Osteoblast (primary cell): ENCODE data around the gene SLC12A3. TPM values are rescaled to one million over a fixed set of nuclear protein-coding genes. Genes with fewer than 3 reads are reported as not detected.

ENCODE experiments used
- DNase-seq: peaks from one replicate; pipeline ENCODE4 v3.0.0; 2011; ENCODE audit warnings: low spot score, mixed read lengths; ENCODE audit not compliant: insufficient read length; ENCODE audit errors: missing footprints
- H2AFZ ChIP-seq: 2 replicates; pipeline ENCODE4 v1.6.0; 2011; ENCODE audit warnings: mild to moderate bottlenecking, low read length
- H3K27ac ChIP-seq: 2 replicates; pipeline ENCODE4 v1.5.1; 2011; ENCODE audit warnings: mild to moderate bottlenecking, low read depth, low read length, moderate library complexity
- H3K27me3 ChIP-seq: 2 replicates; pipeline ENCODE4 v1.6.0; 2012; ENCODE audit warnings: mild to moderate bottlenecking, control low read depth, inconsistent platforms, low read length, moderate library complexity; ENCODE audit not compliant: insufficient read depth
- H3K36me3 ChIP-seq: 2 replicates; pipeline ENCODE4 v1.5.1; 2011; ENCODE audit warnings: mild to moderate bottlenecking, low read length, control low read depth, moderate library complexity; ENCODE audit not compliant: insufficient read depth
- H3K4me1 ChIP-seq: 2 replicates; pipeline ENCODE4 v1.5.1; 2011; ENCODE audit warnings: mild to moderate bottlenecking, low read length, control low read depth, moderate library complexity; ENCODE audit not compliant: insufficient read depth
- H3K4me2 ChIP-seq: 2 replicates; pipeline ENCODE4 v1.6.0; 2011; ENCODE audit warnings: mild to moderate bottlenecking, low read length; ENCODE audit not compliant: insufficient read depth
- H3K4me3 ChIP-seq: fragments of 200-600 bp; sonication (generic); 3 replicates; pipeline ENCODE4 v1.5.1; 2012; ENCODE audit warnings: mild to moderate bottlenecking, low read length, inconsistent platforms; ENCODE audit not compliant: insufficient read depth
- H3K79me2 ChIP-seq: 2 replicates; pipeline ENCODE4 v1.6.0; 2012; ENCODE audit warnings: mild to moderate bottlenecking, low read length, control low read depth, inconsistent platforms; ENCODE audit not compliant: insufficient read depth
- H3K9me3 ChIP-seq: 2 replicates; pipeline ENCODE4 v1.5.1; 2011; ENCODE audit warnings: low read depth, low read length, control low read depth
- H4K20me1 ChIP-seq: 2 replicates; pipeline ENCODE4 v1.6.0; 2012; ENCODE audit warnings: mild to moderate bottlenecking, low read length, control low read depth; ENCODE audit not compliant: insufficient read depth
- total RNA-seq: library from RNA; depleted of rRNA; stranded (reverse); fragments of >200 nt; gene quantifications from 2 replicates; pipeline ENCODE4 v1.2.3, GENCODE V29; 2012
- TF ChIP-seq, protein P1 (sequence below): IDR thresholded peaks from 2 replicates; pipeline ENCODE4 v1.5.1; 2011; ENCODE audit warnings: mild to moderate bottlenecking, low read depth, low read length, moderate library complexity; ENCODE audit errors: extremely low read depth

Gene SLC12A3
- total RNA-seq, 1 donor, result not detected

DNA sequence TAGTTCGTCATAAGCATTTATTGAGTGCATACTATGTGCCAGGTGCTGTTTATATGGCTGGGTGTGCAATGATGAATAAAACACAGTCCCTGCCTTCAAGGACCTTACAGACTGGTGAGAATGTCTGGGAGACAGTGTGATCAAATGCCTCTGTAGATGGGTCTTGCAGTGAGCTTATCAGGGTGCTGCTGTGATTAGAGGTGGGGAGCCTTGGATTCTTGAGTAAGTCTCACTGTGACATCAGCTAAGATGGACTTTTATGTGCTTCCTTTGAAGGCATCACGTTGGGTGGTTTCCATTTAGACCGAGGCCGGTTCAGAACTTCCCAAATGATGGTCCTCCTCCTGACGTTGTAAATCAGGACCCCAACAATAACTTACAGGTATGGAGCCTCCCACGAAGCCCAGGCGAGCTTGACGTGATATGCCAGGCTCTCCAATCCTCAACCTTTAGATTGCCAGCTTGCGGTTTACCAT is 76.9 kb downstream of the SLC12A3 start:
- DNase-seq, result no peak
- no peaks in the 10 kb centered on the region for H3K27me3 ChIP-seq
- TF ChIP-seq, protein P1, sequence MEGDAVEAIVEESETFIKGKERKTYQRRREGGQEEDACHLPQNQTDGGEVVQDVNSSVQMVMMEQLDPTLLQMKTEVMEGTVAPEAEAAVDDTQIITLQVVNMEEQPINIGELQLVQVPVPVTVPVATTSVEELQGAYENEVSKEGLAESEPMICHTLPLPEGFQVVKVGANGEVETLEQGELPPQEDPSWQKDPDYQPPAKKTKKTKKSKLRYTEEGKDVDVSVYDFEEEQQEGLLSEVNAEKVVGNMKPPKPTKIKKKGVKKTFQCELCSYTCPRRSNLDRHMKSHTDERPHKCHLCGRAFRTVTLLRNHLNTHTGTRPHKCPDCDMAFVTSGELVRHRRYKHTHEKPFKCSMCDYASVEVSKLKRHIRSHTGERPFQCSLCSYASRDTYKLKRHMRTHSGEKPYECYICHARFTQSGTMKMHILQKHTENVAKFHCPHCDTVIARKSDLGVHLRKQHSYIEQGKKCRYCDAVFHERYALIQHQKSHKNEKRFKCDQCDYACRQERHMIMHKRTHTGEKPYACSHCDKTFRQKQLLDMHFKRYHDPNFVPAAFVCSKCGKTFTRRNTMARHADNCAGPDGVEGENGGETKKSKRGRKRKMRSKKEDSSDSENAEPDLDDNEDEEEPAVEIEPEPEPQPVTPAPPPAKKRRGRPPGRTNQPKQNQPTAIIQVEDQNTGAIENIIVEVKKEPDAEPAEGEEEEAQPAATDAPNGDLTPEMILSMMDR, result no peak
- peaks cover 7% of the 10 kb centered on the region for H3K79me2 ChIP-seq
- H4K20me1 ChIP-seq, result peaks cover 40% of the 10 kb centered on the region
- no peak overlapping the region for H2AFZ ChIP-seq
- H3K9me3 ChIP-seq, result no peaks in the 10 kb centered on the region
- no peak overlapping the region for H3K4me2 ChIP-seq
- H3K36me3 ChIP-seq, result peaks cover 91% of the 10 kb centered on the region
- no peak overlapping the region for H3K4me3 ChIP-seq
- no peak overlapping the region for H3K27ac ChIP-seq
- H3K4me1 ChIP-seq, result peaks cover 8% of the 10 kb centered on the region

DNA sequence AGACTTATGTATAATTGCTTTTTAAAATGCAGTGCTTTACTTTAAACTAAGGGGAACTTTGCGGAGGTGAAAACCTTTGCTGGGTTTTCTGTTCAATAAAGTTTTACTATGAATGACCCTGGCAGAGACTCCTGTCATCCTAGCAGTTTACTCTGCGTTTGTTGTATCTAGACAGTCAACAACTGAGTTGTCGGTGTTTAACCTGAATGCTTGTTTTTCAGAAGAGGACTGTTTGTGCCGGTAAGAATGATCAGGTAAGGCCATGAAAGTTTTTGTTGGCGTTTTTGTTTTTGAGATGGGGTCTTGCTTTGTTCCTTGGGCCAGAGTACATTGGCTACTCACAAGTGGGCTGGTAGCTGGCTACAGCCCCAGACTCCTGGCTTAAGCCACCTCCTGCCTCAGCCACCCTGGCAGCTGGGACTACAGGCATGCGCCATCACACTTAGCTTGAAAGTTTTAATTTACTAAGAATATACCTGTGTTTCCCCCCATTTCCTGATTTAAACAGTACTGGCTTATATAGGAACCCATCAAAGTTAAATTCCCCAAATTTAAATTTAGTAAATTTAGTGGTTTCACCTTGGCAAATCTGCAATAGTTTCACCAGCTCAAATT is 78.9 kb downstream of the SLC12A3 start:
- DNase-seq, result no peak
- no peaks in the 10 kb centered on the region for H3K9me3 ChIP-seq
- H3K79me2 ChIP-seq, result peaks cover 2% of the 10 kb centered on the region
- H3K4me3 ChIP-seq, result no peak overlapping the region
- no peaks in the 10 kb centered on the region for H3K27me3 ChIP-seq
- peaks cover 38% of the 10 kb centered on the region for H4K20me1 ChIP-seq
- peaks cover 5% of the 10 kb centered on the region for H3K4me1 ChIP-seq
- H3K27ac ChIP-seq, result no peak overlapping the region
- H3K36me3 ChIP-seq, result peaks cover 73% of the 10 kb centered on the region
- no peak overlapping the region for H3K4me2 ChIP-seq
- TF ChIP-seq, protein P1, result no peak
- no peak overlapping the region for H2AFZ ChIP-seq

DNA sequence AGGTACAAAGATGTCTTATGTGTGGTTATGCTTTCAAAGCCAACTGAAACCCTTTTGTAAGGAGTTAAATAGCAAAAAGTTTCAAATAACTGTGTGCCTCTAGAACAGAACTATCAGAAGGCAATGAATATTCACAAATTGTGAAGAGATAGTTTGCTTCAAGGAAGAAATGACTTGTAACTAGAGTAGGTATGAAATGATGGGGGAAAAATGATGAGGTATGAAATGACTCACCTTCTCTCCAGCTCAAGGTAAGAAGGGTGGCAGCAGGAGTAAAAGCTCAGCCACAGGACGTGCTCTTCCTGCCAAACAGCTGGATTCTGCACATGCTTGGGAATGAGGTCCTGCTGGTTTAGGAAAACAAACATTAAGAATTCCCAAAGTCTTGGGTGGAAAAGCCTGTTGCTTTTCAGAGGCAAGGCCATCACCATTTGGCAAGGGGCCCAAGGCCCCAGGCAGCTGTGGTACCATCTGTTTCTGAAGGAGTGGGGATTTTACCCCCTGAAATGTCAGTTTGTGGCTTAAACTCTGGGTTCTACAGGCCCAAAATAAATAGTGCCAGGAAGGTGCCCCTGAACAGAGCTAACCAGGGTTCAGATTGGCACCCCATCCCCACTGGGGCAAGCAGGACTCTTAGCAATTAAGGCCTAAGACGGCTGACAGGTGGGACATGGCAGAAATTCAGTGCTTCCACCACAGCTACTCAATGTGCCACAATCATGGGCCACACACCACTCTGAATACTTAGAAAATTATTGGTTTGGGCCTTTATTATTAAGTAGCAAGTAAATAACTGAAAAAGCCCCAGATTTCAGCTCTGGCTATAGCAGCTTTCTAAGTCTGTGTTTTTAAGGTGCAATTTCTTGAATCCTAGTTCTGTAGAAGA is 80.2 kb downstream of the SLC12A3 start:
- TF ChIP-seq, protein P1, result no peak
- Histone ChIP-seq H3K79me2 (peaks cover 2% of the 10 kb centered on the region), H2AFZ (no peak overlapping the region), H3K9me3 (no peaks in the 10 kb centered on the region), H3K36me3 (peaks cover 60% of the 10 kb centered on the region), H3K27me3 (no peaks in the 10 kb centered on the region), H3K4me3 (no peak overlapping the region), H3K4me2 (no peak overlapping the region), H3K27ac (peak overlapping the region; percentile 7), H4K20me1 (peaks cover 26% of the 10 kb centered on the region), H3K4me1 (peaks cover 5% of the 10 kb centered on the region)
- no peak for DNase-seq

DNA sequence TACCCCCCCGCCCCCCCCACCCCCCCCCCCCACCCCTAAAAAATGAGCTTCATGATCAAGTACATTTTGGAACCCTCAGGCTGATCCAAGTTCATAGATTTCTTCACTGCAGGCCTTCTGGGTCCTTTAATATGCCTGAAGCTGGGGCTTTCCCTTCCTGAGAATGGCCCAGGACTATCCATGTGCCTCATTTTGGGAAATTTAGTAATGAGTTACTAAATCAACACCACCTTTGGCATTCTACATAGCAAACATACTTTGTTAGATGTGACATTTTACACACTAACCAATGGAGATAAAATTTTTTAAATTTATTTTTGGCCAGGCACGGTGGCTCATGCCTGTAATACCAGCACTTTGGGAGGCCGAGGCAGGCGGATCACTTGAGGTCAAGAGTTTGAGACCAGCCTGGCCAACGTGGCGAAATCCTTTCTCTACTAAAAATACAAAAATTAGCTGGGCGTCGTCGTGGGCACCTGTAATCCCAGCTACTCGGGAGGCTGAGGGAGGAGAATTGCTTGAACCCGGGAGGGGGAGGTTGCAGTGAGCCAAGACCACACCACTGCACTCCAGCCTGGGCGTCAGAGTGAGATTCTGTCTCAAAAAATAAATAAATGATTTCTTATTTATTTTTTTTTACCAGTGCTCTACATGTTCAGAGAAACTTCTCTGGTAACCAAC is 81.0 kb downstream of the SLC12A3 start:
- no peaks in the 10 kb centered on the region for H3K9me3 ChIP-seq
- H3K27ac ChIP-seq, result no peak overlapping the region
- DNase-seq, result no peak
- H3K4me3 ChIP-seq, result no peak overlapping the region
- TF ChIP-seq, protein P1, result no peak
- H2AFZ ChIP-seq, result no peak overlapping the region
- H3K27me3 ChIP-seq, result no peaks in the 10 kb centered on the region
- H3K36me3 ChIP-seq, result peaks cover 52% of the 10 kb centered on the region
- H3K4me2 ChIP-seq, result no peak overlapping the region
- peaks cover 22% of the 10 kb centered on the region for H4K20me1 ChIP-seq
- H3K4me1 ChIP-seq, result peaks cover 5% of the 10 kb centered on the region
- H3K79me2 ChIP-seq, result peaks cover 2% of the 10 kb centered on the region
